Right lung (tissue), 5 donors: ENCODE measurements around the gene SLC23A2. TPM values are rescaled to one million over a fixed set of nuclear protein-coding genes. Genes with fewer than 3 reads are reported as not detected.
"Not testable (repeated sequence)": the region's sequence is repeated elsewhere in the genome, so short reads cannot be mapped to it uniquely, and the experiment has no call there.

Source experiments
- DNase-seq, 2 donors: peaks; one replicate each; pipeline ENCODE4 v3.0.0-alpha.2; 2013
- polyA plus RNA-seq, 5 donors: library from polyadenylated mRNA; unstranded; fragments of 120-200 nt; gene quantifications; one replicate each; pipeline versions ENCODE4 v1.2.1 to v1.2.3, GENCODE V29; 2013; ENCODE audit warnings: inconsistent platforms in 1 of 5, low replicate concordance in 1 of 5; ENCODE audit not compliant: insufficient read length in 5 of 5, insufficient read depth in 1 of 5

SLC23A2 gene
- polyA plus RNA-seq, 5 donors, result 19.7 to 27.4 (median 23.6) TPM

- DNase-seq, result no peak
These were observed 12.6 kb upstream of the SLC23A2 start for GRCh38 chr20:5013682-5014447.

- DNase-seq, result no peak
These were observed 7.4 kb upstream of the SLC23A2 start for GRCh38 chr20:5008759-5009158.

DNA sequence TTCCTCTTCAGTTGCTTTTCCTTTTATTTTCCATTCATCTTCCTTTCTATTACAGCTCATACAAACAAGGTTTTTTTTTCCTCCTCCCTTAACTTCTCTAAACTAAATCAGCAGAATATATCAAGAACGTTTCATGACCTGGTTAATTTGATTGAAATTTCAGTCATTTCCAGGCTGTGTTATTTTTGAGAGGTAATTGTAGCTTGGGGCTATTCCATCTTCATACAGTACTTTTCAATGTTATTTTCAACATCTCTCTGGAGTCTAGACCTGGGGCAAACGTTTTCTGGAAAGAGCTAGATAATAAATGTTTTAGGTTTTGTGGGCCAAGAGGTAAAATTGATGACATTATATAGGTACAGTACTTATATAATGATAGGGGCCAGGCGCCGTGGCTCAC is 4.0 kb upstream of the SLC23A2 start:
- DNase-seq, result no peak

GRCh38 chr20:5004825-5005224 is 3.5 kb upstream of the SLC23A2 start:
- not testable (repeated sequence) for DNase-seq

DNA sequence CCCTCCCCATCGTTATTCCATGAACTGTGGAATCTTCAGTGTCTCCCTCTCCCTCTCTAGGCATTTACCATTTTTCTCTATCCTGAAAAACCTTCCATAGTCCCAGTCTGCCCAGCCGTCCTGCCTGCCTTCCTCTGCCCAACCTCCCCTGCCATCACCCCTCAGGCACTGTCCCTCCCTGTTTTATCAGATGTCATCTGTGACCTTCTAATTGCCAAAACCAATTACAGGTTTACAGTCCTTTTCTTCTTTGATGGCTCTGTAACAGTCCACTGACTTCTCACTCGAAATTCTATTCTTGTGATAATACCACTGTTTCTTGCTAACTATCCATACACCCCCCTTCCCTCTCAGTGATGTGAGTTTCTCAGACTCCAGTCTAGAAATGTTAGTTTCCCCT is 2.3 kb upstream of the SLC23A2 start:
- DNase-seq, result no peak

DNA sequence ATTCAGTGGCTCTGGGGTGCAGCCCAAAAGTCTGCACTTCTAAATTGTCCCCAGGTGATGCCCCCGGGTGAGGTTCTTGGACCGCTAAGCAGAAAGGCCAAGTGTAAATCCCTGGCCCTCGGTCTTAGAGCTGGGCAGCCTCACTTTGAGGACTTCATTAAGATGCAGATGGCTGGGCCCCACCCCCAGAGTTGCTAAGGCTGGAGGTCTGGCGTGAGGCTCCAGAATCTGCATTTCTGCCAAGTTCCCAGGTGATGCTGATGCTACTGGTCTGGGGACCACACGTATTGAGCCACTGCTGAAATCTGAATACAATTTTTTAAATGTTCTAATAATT is 735 bp upstream of the SLC23A2 start:
- no peak for DNase-seq

GRCh38 chr20:5000263-5001173 is 792 bp downstream of the SLC23A2 start:
- DNase-seq, result no peak

- no peak for DNase-seq
These were observed 1.5 kb downstream of the SLC23A2 start for GRCh38 chr20:4999788-5000187.

DNA sequence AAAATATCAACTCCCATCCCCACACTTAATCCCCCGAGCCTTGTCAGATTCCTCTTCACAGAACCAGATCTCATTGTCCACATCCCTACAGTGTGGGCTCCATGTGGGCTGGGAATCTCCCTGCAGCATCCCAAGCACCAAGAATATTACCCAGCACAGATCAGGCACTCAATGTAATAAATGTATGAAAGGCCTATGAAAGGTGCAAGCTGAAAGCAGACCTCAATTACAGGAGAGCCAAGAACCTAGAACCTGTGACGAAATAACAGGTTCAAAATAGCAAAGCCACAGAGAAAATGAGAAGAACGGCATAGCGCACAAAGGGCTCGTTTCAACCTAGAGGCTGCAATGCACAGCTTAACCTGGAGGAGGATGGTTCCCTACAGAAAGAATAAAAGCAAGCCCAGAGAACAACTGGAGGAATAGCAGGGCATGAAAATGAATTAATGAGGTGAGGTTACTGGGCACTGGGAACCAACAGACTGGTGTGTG is 3.1 kb downstream of the SLC23A2 start:
- no peak for DNase-seq

GRCh38 chr20:4997222-4997621 is 4.1 kb downstream of the SLC23A2 start:
- DNase-seq, result no peak

DNA sequence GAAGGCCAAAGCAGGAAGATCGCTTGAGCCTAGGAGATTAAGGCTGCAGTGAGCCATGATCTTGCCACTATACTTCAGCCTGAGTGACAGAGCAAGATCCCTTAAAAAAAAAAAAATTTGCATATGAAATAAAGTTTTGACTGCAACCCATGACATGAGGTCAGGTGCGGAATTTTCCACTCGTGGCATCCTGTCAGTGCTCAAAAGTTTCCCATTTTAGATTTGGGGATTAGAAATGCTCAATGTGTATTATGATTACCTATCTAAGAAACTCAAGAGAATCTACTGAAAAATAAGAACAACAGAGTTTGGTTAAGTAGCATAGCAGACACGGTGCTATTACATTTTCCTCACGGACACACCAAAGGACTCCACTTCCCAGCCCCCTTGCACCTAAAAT is 11.7 kb downstream of the SLC23A2 start:
- no peak for DNase-seq

GRCh38 chr20:4987130-4987529 is 14.2 kb downstream of the SLC23A2 start:
- DNase-seq, result no peak

DNA sequence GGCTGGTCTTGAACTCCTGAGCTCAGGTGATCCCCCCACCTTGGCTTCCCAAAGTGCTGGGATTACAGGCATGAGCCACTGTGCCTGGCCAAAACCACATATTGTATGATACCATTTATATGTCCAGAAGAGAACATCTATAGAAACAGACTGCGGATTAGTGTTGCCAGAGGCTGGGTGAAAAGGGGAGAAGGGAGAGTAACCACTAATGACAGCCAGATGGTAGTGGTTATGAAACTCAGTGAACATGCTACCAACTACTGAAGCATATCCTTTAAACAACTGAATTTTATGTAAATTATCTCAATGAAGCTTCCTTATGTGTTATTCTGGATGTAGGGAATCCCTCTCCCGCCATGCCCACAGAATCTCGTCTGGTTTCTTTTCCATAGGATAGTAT is 15.7 kb downstream of the SLC23A2 start:
- DNase-seq, result no peak

DNA sequence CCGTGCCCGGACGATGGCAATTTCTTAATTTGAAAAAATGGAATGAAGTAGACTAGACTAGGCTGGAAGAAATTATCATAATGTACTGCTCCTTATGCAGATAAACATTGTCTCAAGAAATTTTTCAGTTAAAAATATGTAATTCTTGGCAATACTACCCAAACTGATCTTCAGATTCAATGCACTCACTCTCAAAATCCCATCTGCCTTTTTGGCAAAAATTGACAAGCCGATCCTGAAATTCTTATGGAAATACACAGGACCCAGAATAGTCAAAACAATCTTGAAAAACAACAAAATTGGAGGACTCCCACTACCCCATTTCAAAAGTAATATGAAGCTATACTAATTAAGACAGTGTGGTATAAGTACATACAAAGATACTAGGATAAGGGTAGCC is 19.0 kb downstream of the SLC23A2 start:
- no peak for DNase-seq

- no peak for DNase-seq
These were observed 21.4 kb downstream of the SLC23A2 start for GRCh38 chr20:4979841-4980410.

DNA sequence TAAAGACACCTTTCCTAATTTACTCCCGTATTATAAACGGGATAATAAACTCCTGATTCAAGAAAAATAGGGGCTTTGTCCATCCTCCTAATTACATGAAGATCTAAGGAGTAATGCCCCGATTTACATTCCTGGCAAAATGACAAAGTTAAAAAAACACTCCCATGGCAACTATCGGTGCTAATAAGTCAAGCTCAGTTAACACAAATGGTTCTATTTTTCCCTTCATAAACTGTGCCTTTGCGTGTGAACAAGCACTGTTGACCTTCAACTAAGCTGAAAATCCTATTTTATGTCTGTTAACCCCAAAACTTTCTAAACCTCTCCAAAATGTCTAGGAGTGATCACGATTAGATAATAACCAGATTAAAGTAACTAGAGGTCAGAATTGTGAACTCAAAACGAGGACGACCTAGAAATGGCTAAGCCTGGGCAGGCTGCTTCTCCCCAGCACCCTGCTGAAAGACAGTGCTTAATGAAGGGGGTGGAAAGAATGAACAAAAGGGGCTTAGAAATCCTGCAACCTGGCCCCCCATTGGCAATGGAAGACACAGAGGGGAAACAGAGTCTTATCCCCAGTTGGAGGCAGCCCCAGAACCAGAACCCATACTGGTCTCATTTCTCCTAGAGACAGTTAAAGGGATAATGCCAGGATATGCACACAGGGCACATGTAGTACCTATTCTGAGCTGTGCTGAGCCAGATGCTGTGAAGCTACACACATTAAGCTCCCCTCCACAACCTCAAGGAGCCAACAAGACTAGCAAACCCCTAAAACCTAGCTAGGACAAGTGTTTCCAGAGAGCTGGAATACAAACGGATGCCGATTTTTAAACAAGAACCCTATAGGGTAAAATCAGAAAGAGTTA is 23.0 kb downstream of the SLC23A2 start:
- no peak for DNase-seq

DNA sequence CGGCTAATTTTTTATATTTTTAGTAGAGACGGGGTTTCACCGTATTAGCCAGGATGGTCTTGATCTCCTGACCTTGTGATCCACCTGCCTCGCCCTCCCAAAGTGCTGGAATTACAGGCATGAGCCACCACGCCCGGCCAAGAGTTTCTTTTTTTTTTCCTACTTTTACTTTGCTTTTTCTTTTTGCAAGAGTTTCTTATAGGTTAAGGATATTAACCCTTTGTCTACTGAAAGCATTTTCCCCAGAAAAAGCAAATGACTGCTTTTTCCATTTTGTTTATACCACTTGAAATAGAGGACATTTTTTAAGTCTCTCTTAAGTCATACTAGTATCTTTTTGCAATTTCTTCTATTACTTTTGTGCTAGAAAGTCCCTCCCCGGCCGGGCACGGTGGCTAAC is 25.3 kb downstream of the SLC23A2 start:
- DNase-seq, result not testable (repeated sequence)

DNA sequence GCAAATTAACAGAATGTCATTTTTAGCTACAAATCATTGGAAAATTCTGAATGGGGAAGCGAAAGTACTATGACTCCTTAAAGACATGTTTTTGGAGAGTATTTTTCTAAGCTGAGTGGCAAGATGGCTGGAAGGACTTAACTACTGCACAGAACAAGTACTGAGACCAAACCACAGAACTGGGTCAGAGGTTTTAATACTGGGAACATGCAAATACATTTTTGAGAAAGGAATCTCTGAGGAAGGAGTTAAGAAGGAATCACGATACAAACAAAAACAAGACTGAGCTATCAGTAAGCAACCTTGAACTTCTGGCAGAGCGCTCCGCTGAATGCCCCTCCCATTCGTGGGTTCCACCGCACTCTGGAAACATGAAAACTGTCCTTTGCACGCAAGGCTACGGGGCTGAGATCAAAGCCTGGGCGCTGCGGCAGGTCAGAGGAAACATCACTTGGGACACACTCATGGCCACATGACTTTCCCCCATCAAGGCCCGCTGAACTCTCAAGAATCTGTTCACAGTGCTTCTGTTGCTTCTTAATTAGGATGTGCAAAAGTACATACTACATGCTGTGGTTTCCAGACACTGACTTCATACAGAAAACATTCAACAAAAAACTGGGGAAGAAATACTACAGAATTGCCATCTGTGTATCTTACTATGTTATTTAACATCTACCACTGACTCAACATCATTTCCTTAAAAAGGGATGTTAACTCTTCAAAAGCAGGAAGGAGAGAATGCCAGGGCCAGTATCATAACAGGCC is 27.8 kb downstream of the SLC23A2 start:
- DNase-seq, result peak; percentile 11 to 24

DNA sequence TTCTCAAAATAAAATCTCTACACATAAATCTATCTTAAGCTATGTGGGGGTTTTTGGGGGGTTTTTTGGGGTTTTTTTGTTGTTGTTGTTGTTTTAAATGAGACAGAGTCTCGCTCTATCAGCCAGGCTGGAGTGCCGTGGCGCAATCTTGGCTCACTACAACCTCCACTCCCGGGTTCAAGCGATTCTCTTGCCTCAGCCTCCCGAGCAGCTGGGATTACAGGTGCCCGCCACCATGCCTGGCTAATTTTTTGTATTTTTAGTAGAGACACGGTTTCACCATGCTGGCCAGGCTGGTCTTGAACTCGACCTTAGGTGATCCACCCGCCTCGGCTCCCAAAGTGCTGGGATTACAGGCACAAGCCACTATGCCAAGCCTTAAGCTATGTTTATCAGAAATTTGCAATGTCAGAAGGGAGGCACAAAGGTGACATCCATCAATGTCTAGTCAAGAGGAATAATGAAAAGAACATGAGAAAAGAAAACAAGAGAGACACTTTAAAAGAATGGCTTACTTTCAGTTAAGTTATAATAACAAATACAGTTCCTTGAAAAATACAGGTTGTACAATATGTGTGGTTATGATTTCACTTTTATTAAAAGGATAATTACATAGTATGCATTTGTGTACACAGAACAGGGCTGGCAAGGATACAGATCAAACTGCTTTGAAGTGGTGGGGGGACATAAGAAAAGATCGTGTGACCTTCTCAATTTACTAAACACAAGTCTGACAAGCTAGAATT is 28.6 kb downstream of the SLC23A2 start:
- no peak for DNase-seq

- no peak for DNase-seq
These were observed 30.2 kb downstream of the SLC23A2 start for GRCh38 chr20:4971064-4971463.
